Stimulated activated CD4-positive, alpha-beta T cell treated with anti-CD3 and anti-CD28 coated beads, TNF-alpha, amount 100 ng/mL, for 48 hours (primary cell): Measurements from ENCODE around the gene ZNF530.
A peak's percentile ranks its signal among the peaks of the same experiment; 100 is the strongest.

Source experiments
- DNase-seq, 3 donors: peaks; one replicate each; pipeline ENCODE4 v3.0.0-alpha.2; 2020; ENCODE audit warnings: low read depth in 3 of 3

Gene ZNF530

GRCh38 chr19:57613941-57614743 lies 14.5 kb downstream of the ZNF530 start, which contains the start of gene ZNF134:
ZNF134 (plus strand) TSS chr19:57614242; CDS start chr19:57619469, 5,227 bp downstream.
- DNase-seq = peak; percentile 78 to 84 (median 82)

- no peak for DNase-seq
Measured at GRCh38 chr19:57615346-57615745, 15.7 kb downstream of the ZNF530 start.

- no peak for DNase-seq
Measured at GRCh38 chr19:57620673-57621348, 21.1 kb downstream of the ZNF530 start.

GRCh38 chr19:57623091-57623490 lies 23.4 kb downstream of the ZNF530 start:
- no peak for DNase-seq

GRCh38 chr19:57632987-57633831 lies 33.5 kb downstream of the ZNF530 start, which contains the start of gene ZNF211:
ZNF211 (plus strand) TSS chr19:57633168; CDS start chr19:57633347, 179 bp downstream.
- DNase-seq = peak; percentile 71 to 77 (median 71)

GRCh38 chr19:57633832-57634131 lies 34.1 kb downstream of the ZNF530 start:
- DNase-seq = no peak

GRCh38 chr19:57637379-57637778 lies 37.7 kb downstream of the ZNF530 start:
- no peak for DNase-seq

- no peak for DNase-seq
Measured at GRCh38 chr19:57641715-57642234, 42.1 kb downstream of the ZNF530 start.

- DNase-seq = no peak
Measured at GRCh38 chr19:57642396-57643046, 42.8 kb downstream of the ZNF530 start.

- DNase-seq = no peak
Measured at GRCh38 chr19:57643734-57644133, 44.0 kb downstream of the ZNF530 start.

GRCh38 chr19:57648331-57649003 lies 48.8 kb downstream of the ZNF530 start:
- no peak for DNase-seq

- DNase-seq = no peak
Measured at GRCh38 chr19:57651654-57651996, 51.9 kb downstream of the ZNF530 start.

- no peak for DNase-seq
Measured at GRCh38 chr19:57653689-57654088, 54.0 kb downstream of the ZNF530 start.

- DNase-seq = no peak
Measured at GRCh38 chr19:57655443-57655842, 55.8 kb downstream of the ZNF530 start.

GRCh38 chr19:57656346-57656745 lies 56.7 kb downstream of the ZNF530 start:
- DNase-seq = no peak
